ENCODE results near the gene ADARB2.

Gene ADARB2

DNA sequence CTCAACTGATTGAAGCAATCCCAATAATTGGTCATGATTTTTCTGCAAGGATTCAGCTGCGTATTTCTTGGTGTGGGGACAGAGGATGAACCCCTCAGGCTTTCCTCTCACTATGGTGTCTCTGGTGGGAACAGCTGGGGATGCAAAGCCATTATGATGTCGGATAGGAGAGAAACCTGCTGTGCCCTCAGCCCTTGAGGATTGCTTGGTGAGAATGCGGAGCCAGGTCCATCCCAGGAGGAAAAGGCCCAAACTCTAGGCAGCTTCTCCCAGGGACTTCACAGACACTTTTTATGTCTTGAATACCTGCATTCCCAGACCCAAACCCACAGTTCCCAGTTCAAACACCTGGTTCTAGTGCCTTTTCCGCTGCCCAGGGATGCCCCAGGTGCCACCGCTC, 379.2 kb downstream of the ADARB2 start:
- Histone ChIP-seq H3K4me3 (ENCODE audit: low read depth, low read length) (no peak overlapping the region), H3K36me3 (ENCODE audit: control insufficient read depth in 2 of 2, insufficient read depth in 1 of 2, low read length in 2 of 2) (no peaks in the 10 kb centered on the region), H3K4me1 (ENCODE audit: control insufficient read depth, insufficient read depth, low read length) (no peaks in the 10 kb centered on the region), H3K27ac (ENCODE audit: extremely low read depth, low read depth, low read length) (no peak overlapping the region), H3K9me3 (ENCODE audit: control insufficient read depth, insufficient read depth, low read depth, low read length) (no peaks in the 10 kb centered on the region)
- TF ChIP-seq ZBTB20 (tag by site-specific recombination; IDR thresholded peaks at IDR 0.05) (no peak), ZNF18 (tag by site-specific recombination; IDR thresholded peaks at IDR 0.05) (no peak), ZNF175 (tag by site-specific recombination; IDR thresholded peaks at IDR 0.05) (no peak), ZNF140 (tag by site-specific recombination; IDR thresholded peaks at IDR 0.05) (no peak), WT1 (tag by site-specific recombination; IDR thresholded peaks at IDR 0.05) (no peak)
- TF ChIP-seq, protein P1, sequence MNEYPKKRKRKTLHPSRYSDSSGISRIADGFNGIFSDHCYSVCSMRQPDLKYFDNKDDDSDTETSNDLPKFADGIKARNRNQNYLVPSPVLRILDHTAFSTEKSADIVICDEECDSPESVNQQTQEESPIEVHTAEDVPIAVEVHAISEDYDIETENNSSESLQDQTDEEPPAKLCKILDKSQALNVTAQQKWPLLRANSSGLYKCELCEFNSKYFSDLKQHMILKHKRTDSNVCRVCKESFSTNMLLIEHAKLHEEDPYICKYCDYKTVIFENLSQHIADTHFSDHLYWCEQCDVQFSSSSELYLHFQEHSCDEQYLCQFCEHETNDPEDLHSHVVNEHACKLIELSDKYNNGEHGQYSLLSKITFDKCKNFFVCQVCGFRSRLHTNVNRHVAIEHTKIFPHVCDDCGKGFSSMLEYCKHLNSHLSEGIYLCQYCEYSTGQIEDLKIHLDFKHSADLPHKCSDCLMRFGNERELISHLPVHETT (tag by site-specific recombination; IDR thresholded peaks at IDR 0.05), result no peak
- ChIA-PET CTCF (interaction anchor here (1.2 to 1.5 kb wide), 2 partner anchors 9 to 11 kb away, joined by 3 to 7 read pairs; no protein-coding TSS in a partner anchor), POLR2A (no interaction called here)

- no peaks in the 10 kb centered on the region for H3K9me3 ChIP-seq (ENCODE audit: control insufficient read depth, insufficient read depth, low read depth, low read length)
- H3K36me3 ChIP-seq (ENCODE audit: control insufficient read depth in 2 of 2, insufficient read depth in 1 of 2, low read length in 2 of 2), result no peaks in the 10 kb centered on the region
- CTCF ChIA-PET, result interaction anchor here (1.4 kb wide), 1 partner anchor 13 kb away, joined by 8 read pairs; no protein-coding TSS in a partner anchor
- H3K4me1 ChIP-seq (ENCODE audit: control insufficient read depth, insufficient read depth, low read length), result no peaks in the 10 kb centered on the region
- POLR2A ChIA-PET, result interaction anchor here (0.6 kb wide), 1 partner anchor 208 kb away, joined by 3 read pairs; no protein-coding TSS in a partner anchor
- no peak overlapping the region for H3K4me3 ChIP-seq (ENCODE audit: low read depth, low read length)
- no peak overlapping the region for H3K27ac ChIP-seq (ENCODE audit: extremely low read depth, low read depth, low read length)
- no peak for TF ChIP-seq SCRT2 (tag by site-specific recombination; IDR thresholded peaks at IDR 0.05)
- TF ChIP-seq, protein P2, sequence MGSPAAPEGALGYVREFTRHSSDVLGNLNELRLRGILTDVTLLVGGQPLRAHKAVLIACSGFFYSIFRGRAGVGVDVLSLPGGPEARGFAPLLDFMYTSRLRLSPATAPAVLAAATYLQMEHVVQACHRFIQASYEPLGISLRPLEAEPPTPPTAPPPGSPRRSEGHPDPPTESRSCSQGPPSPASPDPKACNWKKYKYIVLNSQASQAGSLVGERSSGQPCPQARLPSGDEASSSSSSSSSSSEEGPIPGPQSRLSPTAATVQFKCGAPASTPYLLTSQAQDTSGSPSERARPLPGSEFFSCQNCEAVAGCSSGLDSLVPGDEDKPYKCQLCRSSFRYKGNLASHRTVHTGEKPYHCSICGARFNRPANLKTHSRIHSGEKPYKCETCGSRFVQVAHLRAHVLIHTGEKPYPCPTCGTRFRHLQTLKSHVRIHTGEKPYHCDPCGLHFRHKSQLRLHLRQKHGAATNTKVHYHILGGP (tag by site-specific recombination; IDR thresholded peaks at IDR 0.05), result no peak
- no peak for TF ChIP-seq ZNF175 (tag by site-specific recombination; IDR thresholded peaks at IDR 0.05)
- TF ChIP-seq ZNF221 (tag by site-specific recombination; IDR thresholded peaks at IDR 0.05; ENCODE audit: borderline replicate concordance), result no peak
- no peak for TF ChIP-seq ZNF132 (tag by site-specific recombination; IDR thresholded peaks at IDR 0.05; ENCODE audit: borderline replicate concordance)
- TF ChIP-seq ZNF549 (tag by site-specific recombination; IDR thresholded peaks at IDR 0.05), result no peak
- TF ChIP-seq, protein P3, sequence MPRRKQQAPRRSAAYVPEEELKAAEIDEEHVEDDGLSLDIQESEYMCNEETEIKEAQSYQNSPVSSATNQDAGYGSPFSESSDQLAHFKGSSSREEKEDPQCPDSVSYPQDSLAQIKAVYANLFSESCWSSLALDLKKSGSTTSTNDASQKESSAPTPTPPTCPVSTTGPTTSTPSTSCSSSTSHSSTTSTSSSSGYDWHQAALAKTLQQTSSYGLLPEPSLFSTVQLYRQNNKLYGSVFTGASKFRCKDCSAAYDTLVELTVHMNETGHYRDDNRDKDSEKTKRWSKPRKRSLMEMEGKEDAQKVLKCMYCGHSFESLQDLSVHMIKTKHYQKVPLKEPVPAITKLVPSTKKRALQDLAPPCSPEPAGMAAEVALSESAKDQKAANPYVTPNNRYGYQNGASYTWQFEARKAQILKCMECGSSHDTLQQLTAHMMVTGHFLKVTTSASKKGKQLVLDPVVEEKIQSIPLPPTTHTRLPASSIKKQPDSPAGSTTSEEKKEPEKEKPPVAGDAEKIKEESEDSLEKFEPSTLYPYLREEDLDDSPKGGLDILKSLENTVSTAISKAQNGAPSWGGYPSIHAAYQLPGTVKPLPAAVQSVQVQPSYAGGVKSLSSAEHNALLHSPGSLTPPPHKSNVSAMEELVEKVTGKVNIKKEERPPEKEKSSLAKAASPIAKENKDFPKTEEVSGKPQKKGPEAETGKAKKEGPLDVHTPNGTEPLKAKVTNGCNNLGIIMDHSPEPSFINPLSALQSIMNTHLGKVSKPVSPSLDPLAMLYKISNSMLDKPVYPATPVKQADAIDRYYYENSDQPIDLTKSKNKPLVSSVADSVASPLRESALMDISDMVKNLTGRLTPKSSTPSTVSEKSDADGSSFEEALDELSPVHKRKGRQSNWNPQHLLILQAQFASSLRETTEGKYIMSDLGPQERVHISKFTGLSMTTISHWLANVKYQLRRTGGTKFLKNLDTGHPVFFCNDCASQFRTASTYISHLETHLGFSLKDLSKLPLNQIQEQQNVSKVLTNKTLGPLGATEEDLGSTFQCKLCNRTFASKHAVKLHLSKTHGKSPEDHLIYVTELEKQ (tag by site-specific recombination; IDR thresholded peaks at IDR 0.05; ENCODE audit: borderline replicate concordance), result no peak
- no peak for TF ChIP-seq ZBTB8A (tag by site-specific recombination; IDR thresholded peaks at IDR 0.05)
These were observed 381.0 kb downstream of the ADARB2 start for GRCh38 chr10:1356349-1356748.
